Osteoblast (primary cell): ENCODE results near the gene PURB. TPM values are rescaled to one million over a fixed set of nuclear protein-coding genes. Genes with fewer than 3 reads are reported as not detected.

Source experiments
- DNase-seq: peaks from one replicate; pipeline ENCODE4 v3.0.0; 2011; ENCODE audit warnings: low spot score, mixed read lengths; ENCODE audit not compliant: insufficient read length; ENCODE audit errors: missing footprints
- H2AFZ ChIP-seq: 2 replicates; pipeline ENCODE4 v1.6.0; 2011; ENCODE audit warnings: mild to moderate bottlenecking, low read length
- H3K27ac ChIP-seq: 2 replicates; pipeline ENCODE4 v1.5.1; 2011; ENCODE audit warnings: mild to moderate bottlenecking, low read depth, low read length, moderate library complexity
- H3K27me3 ChIP-seq: 2 replicates; pipeline ENCODE4 v1.6.0; 2012; ENCODE audit warnings: mild to moderate bottlenecking, control low read depth, inconsistent platforms, low read length, moderate library complexity; ENCODE audit not compliant: insufficient read depth
- H3K36me3 ChIP-seq: 2 replicates; pipeline ENCODE4 v1.5.1; 2011; ENCODE audit warnings: mild to moderate bottlenecking, low read length, control low read depth, moderate library complexity; ENCODE audit not compliant: insufficient read depth
- H3K4me1 ChIP-seq: 2 replicates; pipeline ENCODE4 v1.5.1; 2011; ENCODE audit warnings: mild to moderate bottlenecking, low read length, control low read depth, moderate library complexity; ENCODE audit not compliant: insufficient read depth
- H3K4me2 ChIP-seq: 2 replicates; pipeline ENCODE4 v1.6.0; 2011; ENCODE audit warnings: mild to moderate bottlenecking, low read length; ENCODE audit not compliant: insufficient read depth
- H3K4me3 ChIP-seq: fragments of 200-600 bp; sonication (generic); 3 replicates; pipeline ENCODE4 v1.5.1; 2012; ENCODE audit warnings: mild to moderate bottlenecking, low read length, inconsistent platforms; ENCODE audit not compliant: insufficient read depth
- H3K79me2 ChIP-seq: 2 replicates; pipeline ENCODE4 v1.6.0; 2012; ENCODE audit warnings: mild to moderate bottlenecking, low read length, control low read depth, inconsistent platforms; ENCODE audit not compliant: insufficient read depth
- H3K9me3 ChIP-seq: 2 replicates; pipeline ENCODE4 v1.5.1; 2011; ENCODE audit warnings: low read depth, low read length, control low read depth
- H4K20me1 ChIP-seq: 2 replicates; pipeline ENCODE4 v1.6.0; 2012; ENCODE audit warnings: mild to moderate bottlenecking, low read length, control low read depth; ENCODE audit not compliant: insufficient read depth
- CTCF ChIP-seq: IDR thresholded peaks from 2 replicates; pipeline ENCODE4 v1.5.1; 2011; ENCODE audit warnings: mild to moderate bottlenecking, low read depth, low read length, moderate library complexity; ENCODE audit errors: extremely low read depth
- total RNA-seq: library from RNA; depleted of rRNA; stranded (reverse); fragments of >200 nt; gene quantifications from 2 replicates; pipeline ENCODE4 v1.2.3, GENCODE V29; 2012

Gene PURB
- total RNA-seq, 1 donor, result 22.8 TPM

- H3K9me3 ChIP-seq, result no peaks in the 10 kb centered on the region
- H3K4me3 ChIP-seq, result no peak overlapping the region
- H3K79me2 ChIP-seq, result no peaks in the 10 kb centered on the region
- H2AFZ ChIP-seq, result no peak overlapping the region
- H4K20me1 ChIP-seq, result no peaks in the 10 kb centered on the region
- DNase-seq, result no peak
- no peak overlapping the region for H3K4me2 ChIP-seq
- TF ChIP-seq CTCF, result no peak
- no peak overlapping the region for H3K27ac ChIP-seq
- H3K36me3 ChIP-seq, result no peaks in the 10 kb centered on the region
- H3K27me3 ChIP-seq, result no peaks in the 10 kb centered on the region
- H3K4me1 ChIP-seq, result no peaks in the 10 kb centered on the region
Observed at GRCh38 chr7:44909596-44910389, 24.5 kb upstream of the PURB start.

DNA sequence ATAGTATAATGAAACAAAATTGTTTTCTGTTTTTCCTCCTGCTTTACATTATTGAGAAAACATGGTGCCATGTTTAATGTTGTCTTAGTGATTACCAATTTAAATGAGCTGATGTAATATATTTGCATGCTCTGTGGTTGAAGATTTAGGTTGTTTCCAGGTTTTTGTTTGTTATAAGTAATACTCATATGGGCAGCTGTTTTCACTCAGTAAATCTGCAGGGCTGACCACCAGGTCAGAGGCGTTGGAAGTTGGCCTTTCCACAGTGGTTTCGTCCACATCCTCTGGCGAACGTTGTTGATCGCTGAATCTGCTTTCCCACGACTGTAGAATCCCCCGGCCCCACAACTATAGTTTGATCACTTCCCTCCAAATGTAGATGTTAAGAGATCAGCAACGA, 21.6 kb upstream of the PURB start:
- no peaks in the 10 kb centered on the region for H4K20me1 ChIP-seq
- no peaks in the 10 kb centered on the region for H3K79me2 ChIP-seq
- H3K4me3 ChIP-seq, result no peak overlapping the region
- H2AFZ ChIP-seq, result no peak overlapping the region
- H3K4me1 ChIP-seq, result no peaks in the 10 kb centered on the region
- no peak overlapping the region for H3K4me2 ChIP-seq
- H3K9me3 ChIP-seq, result no peaks in the 10 kb centered on the region
- no peaks in the 10 kb centered on the region for H3K36me3 ChIP-seq
- TF ChIP-seq CTCF, result no peak
- no peaks in the 10 kb centered on the region for H3K27me3 ChIP-seq
- no peak overlapping the region for H3K27ac ChIP-seq
- no peak for DNase-seq

DNA sequence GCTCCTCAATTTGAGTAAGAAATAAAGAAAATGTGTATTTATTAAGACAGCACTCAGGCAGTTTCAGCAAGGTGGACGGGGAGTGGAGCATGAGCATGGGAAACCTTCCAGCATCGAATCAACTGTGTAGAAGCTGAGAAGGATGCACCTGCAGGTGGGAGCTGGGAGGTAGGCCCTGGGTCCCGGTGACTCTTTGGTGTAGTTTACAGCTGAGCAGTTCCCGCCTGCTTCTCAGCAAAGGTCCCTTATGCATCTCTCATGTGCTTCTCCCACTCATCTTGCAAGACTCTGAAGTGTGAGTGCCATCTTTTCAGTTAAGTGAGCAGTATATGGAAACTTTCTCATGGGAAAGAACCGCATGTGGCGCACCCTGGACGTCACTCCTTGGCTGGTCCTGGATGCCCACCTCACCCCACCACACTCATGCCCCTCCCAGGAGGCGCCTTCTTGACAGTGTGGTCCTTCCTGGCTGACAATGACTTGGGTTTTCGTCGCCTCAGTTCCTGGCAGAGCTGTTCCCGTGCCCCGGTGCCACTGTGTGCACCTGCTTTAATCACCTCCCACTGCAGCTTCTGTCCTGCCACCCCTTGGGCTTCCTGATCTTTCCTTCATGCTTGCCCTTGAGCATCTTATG, 19.8 kb upstream of the PURB start:
- no peaks in the 10 kb centered on the region for H3K27me3 ChIP-seq
- no peaks in the 10 kb centered on the region for H3K9me3 ChIP-seq
- TF ChIP-seq CTCF, result no peak
- H3K4me1 ChIP-seq, result no peaks in the 10 kb centered on the region
- no peak overlapping the region for H2AFZ ChIP-seq
- no peaks in the 10 kb centered on the region for H3K79me2 ChIP-seq
- no peak overlapping the region for H3K4me3 ChIP-seq
- no peak overlapping the region for H3K4me2 ChIP-seq
- DNase-seq, result no peak
- no peaks in the 10 kb centered on the region for H4K20me1 ChIP-seq
- no peak overlapping the region for H3K27ac ChIP-seq
- H3K36me3 ChIP-seq, result no peaks in the 10 kb centered on the region

GRCh38 chr7:44899443-44899842, 14.1 kb upstream of the PURB start:
- H4K20me1 ChIP-seq, result no peaks in the 10 kb centered on the region
- TF ChIP-seq CTCF, result no peak

More at GRCh38 chr7:44899443-44899842, 14.1 kb upstream of the PURB start:
- H2AFZ ChIP-seq, result no peak overlapping the region
- H3K4me3 ChIP-seq, result no peak overlapping the region
- no peak for DNase-seq
- H3K4me1 ChIP-seq, result no peaks in the 10 kb centered on the region
- peaks cover 9% of the 10 kb centered on the region for H3K79me2 ChIP-seq
- no peaks in the 10 kb centered on the region for H3K36me3 ChIP-seq
- H3K9me3 ChIP-seq, result no peaks in the 10 kb centered on the region
- H3K4me2 ChIP-seq, result no peak overlapping the region
- no peak overlapping the region for H3K27ac ChIP-seq
- H3K27me3 ChIP-seq, result no peaks in the 10 kb centered on the region
